Omental fat pad (tissue), 4 donors: ENCODE data around the gene GSG1L2. TPM values are rescaled to one million over a fixed set of nuclear protein-coding genes. Genes with fewer than 3 reads are reported as not detected.

Experiments
- ATAC-seq: fragments of 150-250 bp; one replicate; pipeline ENCODE4 v1.9.1; 2016; ENCODE audit warnings: mild to moderate bottlenecking, moderate library complexity; ENCODE audit not compliant: low FRiP score
- DNase-seq: peaks from one replicate; pipeline ENCODE4 v3.0.0-alpha.2; 2019; ENCODE audit warnings: low spot score
- total RNA-seq, 4 donors: library from RNA; depleted of rRNA; stranded (reverse); fragments of >200 nt; gene quantifications; one replicate each; pipeline ENCODE4 v1.1.0, GENCODE V29; 2016
- TF ChIP-seq, protein P1 (sequence below), 3 donors: fragments of 450-650 bp; IDR thresholded peaks; one replicate each; pipeline ENCODE4 v1.5.1; 2016 to 2017; ENCODE audit warnings: antibody characterized with exemption in 3 of 3, mild to moderate bottlenecking in 3 of 3, moderate library complexity in 2 of 3

Gene GSG1L2
- total RNA-seq, 4 donors from 2014 or later: not detected

DNA sequence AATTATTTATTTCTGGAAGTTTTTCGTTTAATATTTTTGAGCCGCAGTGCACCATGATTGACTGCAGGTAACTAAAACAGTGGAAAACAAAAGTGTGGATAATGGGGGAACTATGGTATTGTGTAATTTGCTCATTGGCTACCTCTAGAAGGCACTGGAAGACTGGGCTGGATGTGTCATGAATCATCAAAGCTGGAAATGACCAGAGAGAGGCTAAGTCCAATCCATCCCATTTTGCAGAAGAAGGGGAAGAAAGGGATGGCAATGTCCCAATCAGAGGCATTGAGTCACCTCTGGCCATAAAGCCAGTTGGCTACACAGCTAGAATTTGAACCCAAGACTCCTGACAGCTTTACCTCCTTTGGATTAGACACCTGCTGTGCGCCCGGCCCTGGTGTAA is 33.2 kb upstream of the GSG1L2 start:
- DNase-seq: no peak
- no peak for ATAC-seq
- TF ChIP-seq, protein P1, sequence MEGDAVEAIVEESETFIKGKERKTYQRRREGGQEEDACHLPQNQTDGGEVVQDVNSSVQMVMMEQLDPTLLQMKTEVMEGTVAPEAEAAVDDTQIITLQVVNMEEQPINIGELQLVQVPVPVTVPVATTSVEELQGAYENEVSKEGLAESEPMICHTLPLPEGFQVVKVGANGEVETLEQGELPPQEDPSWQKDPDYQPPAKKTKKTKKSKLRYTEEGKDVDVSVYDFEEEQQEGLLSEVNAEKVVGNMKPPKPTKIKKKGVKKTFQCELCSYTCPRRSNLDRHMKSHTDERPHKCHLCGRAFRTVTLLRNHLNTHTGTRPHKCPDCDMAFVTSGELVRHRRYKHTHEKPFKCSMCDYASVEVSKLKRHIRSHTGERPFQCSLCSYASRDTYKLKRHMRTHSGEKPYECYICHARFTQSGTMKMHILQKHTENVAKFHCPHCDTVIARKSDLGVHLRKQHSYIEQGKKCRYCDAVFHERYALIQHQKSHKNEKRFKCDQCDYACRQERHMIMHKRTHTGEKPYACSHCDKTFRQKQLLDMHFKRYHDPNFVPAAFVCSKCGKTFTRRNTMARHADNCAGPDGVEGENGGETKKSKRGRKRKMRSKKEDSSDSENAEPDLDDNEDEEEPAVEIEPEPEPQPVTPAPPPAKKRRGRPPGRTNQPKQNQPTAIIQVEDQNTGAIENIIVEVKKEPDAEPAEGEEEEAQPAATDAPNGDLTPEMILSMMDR (IDR thresholded peaks at IDR 0.05): no peak

DNA sequence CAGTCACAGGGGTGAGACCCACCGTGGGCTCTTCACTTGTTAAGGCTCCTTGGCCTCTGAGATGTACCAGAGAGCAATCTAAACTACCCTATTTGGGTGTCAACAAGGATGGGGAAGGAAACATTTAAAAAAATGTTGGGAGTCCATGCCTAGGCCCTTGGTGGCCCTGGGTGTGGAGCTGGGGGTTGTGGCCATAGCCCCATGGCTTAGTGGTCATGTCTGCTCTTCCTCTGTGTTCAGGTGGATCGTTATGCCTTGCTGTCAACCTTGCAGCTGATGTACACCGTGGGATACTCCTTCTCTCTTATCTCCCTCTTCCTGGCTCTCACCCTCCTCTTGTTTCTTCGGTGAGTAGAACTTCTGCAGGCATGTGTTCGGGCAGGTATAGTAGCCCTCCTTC is 32.4 kb upstream of the GSG1L2 start:
- TF ChIP-seq, protein P1 (IDR thresholded peaks at IDR 0.05): no peak
- DNase-seq (no peak), ATAC-seq (no peak)

DNA sequence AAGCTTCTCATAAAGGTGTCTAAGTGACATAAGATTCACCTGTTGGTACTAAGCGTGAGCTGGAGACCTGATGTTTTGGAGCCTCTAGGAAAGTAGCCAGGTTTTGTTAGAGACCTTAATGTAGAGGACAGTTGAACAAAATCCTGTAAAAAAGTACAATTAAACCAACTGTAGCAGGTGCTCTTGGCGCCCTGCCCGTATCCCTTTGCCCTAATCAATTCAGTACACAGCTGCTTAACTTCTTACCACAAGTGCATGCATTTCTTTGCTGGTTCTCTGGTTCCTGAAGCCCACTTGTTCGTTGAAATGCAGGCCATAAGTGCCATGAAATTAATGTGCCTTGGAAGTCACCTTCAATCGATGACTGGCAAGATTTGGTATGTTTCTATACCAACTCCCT is 28.3 kb upstream of the GSG1L2 start:
- ATAC-seq (no peak), DNase-seq (no peak)
- TF ChIP-seq, protein P1 (IDR thresholded peaks at IDR 0.05): no peak

DNA sequence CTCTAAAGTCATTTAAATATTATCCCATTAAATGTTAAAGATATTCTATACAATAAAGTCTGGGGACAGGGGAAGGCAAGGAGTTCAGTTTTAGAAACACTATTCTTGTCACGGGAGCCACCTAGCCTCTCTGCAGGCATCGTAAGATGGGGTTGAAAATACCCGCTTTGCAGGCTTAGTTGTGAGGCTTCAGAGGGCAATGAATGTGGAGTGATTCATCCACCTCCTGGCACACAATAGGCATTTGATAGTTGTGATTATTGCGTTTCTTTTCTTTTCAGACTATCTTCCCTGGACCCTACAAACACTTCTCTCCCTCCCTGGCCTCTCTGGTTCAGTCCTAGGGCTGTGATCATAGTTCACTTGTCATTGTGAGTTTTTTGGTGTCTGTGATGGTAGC is 23.4 kb upstream of the GSG1L2 start:
- DNase-seq (no peak), ATAC-seq (no peak)
- TF ChIP-seq, protein P1 (IDR thresholded peaks at IDR 0.05): no peak

DNA sequence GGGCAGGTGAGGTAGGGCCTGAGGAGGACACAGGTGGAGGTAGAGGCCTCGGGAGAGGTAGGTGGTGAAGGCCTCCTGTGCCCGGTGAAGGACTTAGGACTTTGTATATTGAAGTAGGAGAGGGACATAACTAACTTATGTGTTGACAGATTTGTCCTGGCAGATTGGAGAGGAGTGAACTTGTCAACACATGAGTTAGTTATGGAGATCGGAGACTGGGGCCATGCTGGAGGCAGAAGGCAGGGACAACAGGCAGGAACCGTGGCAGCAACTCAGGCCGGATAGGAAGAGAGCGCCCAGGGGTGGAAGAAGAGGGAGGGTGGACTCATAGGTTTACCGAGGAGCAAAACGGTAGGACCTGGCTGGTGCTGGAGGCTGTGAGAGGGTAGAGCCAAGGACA is 22.3 kb upstream of the GSG1L2 start:
- DNase-seq (no peak), ATAC-seq (no peak)
- TF ChIP-seq, protein P1 (IDR thresholded peaks at IDR 0.05): no peak

DNA sequence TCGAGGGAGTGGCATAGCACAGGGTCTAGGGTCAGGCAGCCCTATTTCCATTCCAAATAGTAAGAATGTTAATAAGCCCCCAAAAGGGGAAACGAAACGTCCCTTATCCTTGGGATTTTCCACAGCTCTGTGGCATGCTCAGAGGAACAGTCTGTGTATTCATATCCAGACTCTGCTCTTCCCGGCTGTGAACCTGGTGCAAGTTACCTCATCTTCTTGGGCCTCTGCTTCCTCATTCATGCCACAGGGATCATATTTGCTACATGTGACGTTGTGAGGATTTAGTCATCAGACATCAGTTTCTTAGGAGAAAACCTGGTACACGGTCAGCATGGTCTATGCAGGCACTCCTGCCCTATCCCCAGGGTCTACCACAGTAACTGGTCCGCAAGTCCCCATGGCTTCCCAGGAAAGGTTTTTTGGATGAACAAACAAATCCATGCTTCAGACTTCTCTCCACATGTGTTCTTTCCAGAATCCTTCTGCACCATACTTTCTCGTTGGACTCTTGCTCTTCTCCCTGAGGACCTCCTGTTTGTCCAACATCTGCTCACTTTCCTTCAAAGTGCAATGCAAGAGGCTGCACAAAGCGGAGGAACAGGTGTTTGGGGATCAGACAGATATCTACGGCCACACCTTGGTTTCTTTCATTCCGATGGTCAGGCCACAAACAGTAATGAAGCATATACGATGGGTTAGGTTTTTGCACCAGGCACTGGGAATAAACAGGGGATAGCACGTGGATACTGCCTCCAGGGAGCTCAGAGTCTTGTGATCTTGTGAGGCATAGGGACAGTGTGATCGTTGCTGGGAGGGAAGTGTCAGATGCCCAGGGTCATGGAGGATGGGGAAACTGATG is 21.5 kb upstream of the GSG1L2 start:
- ATAC-seq: no peak
- no peak for DNase-seq

More for the DNA sequence above, 21.5 kb upstream of the GSG1L2 start:
- TF ChIP-seq, protein P1 (IDR thresholded peaks at IDR 0.05): no peak
